H9 (cell line): ENCODE results near the gene CXCR4. TPM values are rescaled to one million over a fixed set of nuclear protein-coding genes. Genes with fewer than 3 reads are reported as not detected.

Experiments
- DNase-seq: peaks from one replicate; pipeline ENCODE4 v3.0.0-alpha.2; 2017
- H2AFZ ChIP-seq: one replicate; pipeline ENCODE4 v1.6.1; 2013; ENCODE audit warnings: mild to moderate bottlenecking, low read length, control low read depth, moderate library complexity
- H2AK5ac ChIP-seq: 2 replicates; pipeline ENCODE4 v1.6.1; 2013; ENCODE audit warnings: low read length, control low read depth, mixed read lengths; ENCODE audit not compliant: insufficient read length
- H2BK120ac ChIP-seq: one replicate; pipeline ENCODE4 v1.6.1; 2013; ENCODE audit warnings: low read depth, mild to moderate bottlenecking, low read length, control low read depth, inconsistent platforms; ENCODE audit not compliant: poor library complexity, severe bottlenecking
- H2BK12ac ChIP-seq: 2 replicates; pipeline ENCODE4 v1.6.1; 2013; ENCODE audit warnings: low read length, control low read depth, mixed read lengths, low read depth; ENCODE audit not compliant: insufficient read length
- H2BK15ac ChIP-seq: 2 replicates; pipeline ENCODE4 v1.6.1; 2013; ENCODE audit warnings: low read depth, low read length, control low read depth
- H2BK20ac ChIP-seq: one replicate; pipeline ENCODE4 v1.6.1; 2013; ENCODE audit warnings: low read depth, mild to moderate bottlenecking, low read length, control low read depth, inconsistent platforms; ENCODE audit not compliant: poor library complexity, severe bottlenecking
- H2BK5ac ChIP-seq: 2 replicates; pipeline ENCODE4 v1.6.1; 2013; ENCODE audit warnings: low read length, control low read depth, mixed read lengths; ENCODE audit not compliant: insufficient read length
- H3K14ac ChIP-seq: 2 replicates; pipeline ENCODE4 v1.6.1; 2013; ENCODE audit warnings: low read length, control low read depth; ENCODE audit not compliant: insufficient read depth
- H3K18ac ChIP-seq: 2 replicates; pipeline ENCODE4 v1.6.1; 2013; ENCODE audit warnings: low read depth, mild to moderate bottlenecking, mixed read lengths, low read length, control low read depth; ENCODE audit not compliant: insufficient read length
- H3K23ac ChIP-seq: 2 replicates; pipeline ENCODE4 v1.6.1; 2013; ENCODE audit warnings: low read length, control low read depth, mixed read lengths, low read depth; ENCODE audit not compliant: insufficient read length
- H3K23me2 ChIP-seq: 2 replicates; pipeline ENCODE4 v1.6.1; 2013; ENCODE audit warnings: low read depth, mild to moderate bottlenecking, mixed read lengths, low read length, control low read depth; ENCODE audit not compliant: insufficient read length, poor library complexity, severe bottlenecking
- H3K27ac ChIP-seq: 2 replicates; pipeline ENCODE4 v1.5.1; 2013; ENCODE audit warnings: low read length, control low read depth, mixed read lengths, low read depth; ENCODE audit not compliant: insufficient read length
- H3K27me3 ChIP-seq: 2 replicates; pipeline ENCODE4 v1.6.1; 2013; ENCODE audit warnings: low read length, control low read depth, inconsistent platforms; ENCODE audit not compliant: insufficient read depth
- H3K4ac ChIP-seq: 2 replicates; pipeline ENCODE4 v1.6.1; 2013; ENCODE audit warnings: low read depth, mild to moderate bottlenecking, control low read depth, inconsistent platforms, low read length, moderate library complexity
- H3K4me1 ChIP-seq: 2 replicates; pipeline ENCODE4 v1.6.1; 2013; ENCODE audit warnings: low read length, control low read depth, inconsistent platforms; ENCODE audit not compliant: insufficient read depth
- H3K4me2 ChIP-seq: 2 replicates; pipeline ENCODE4 v1.6.1; 2013; ENCODE audit warnings: low read length, control low read depth, mixed read lengths; ENCODE audit not compliant: insufficient read length, insufficient read depth
- H3K56ac ChIP-seq: 2 replicates; pipeline ENCODE4 v1.6.1; 2013; ENCODE audit warnings: low read depth, mild to moderate bottlenecking, mixed read lengths, low read length, control low read depth; ENCODE audit not compliant: insufficient read length
- H3K79me1 ChIP-seq: 2 replicates; pipeline ENCODE4 v1.6.1; 2013; ENCODE audit warnings: low read depth, mild to moderate bottlenecking, moderate library complexity, low read length, control low read depth, inconsistent platforms; ENCODE audit not compliant: insufficient read depth, poor library complexity, severe bottlenecking
- H3K79me2 ChIP-seq: 2 replicates; pipeline ENCODE4 v1.6.1; 2013; ENCODE audit warnings: low read length, control low read depth, inconsistent platforms; ENCODE audit not compliant: insufficient read depth
- H3K9ac ChIP-seq: 2 replicates; pipeline ENCODE4 v1.6.1; 2013; ENCODE audit warnings: low read length, control low read depth, mixed read lengths; ENCODE audit not compliant: insufficient read length; ENCODE audit errors: extremely low read depth
- H3K9me3 ChIP-seq: one replicate; pipeline ENCODE4 v1.6.1; 2013; ENCODE audit warnings: low read depth, low read length, inconsistent platforms; ENCODE audit not compliant: control insufficient read depth
- H3T11ph ChIP-seq: one replicate; pipeline ENCODE4 v1.6.1; 2013; ENCODE audit warnings: mild to moderate bottlenecking, low read length, control low read depth, inconsistent platforms
- H4K20me1 ChIP-seq: one replicate; pipeline ENCODE4 v1.6.1; 2013; ENCODE audit not compliant: control insufficient read depth, insufficient read length, insufficient read depth
- H4K5ac ChIP-seq: 2 replicates; pipeline ENCODE4 v1.6.1; 2013; ENCODE audit warnings: low read depth, mild to moderate bottlenecking, mixed read lengths, low read length, control low read depth; ENCODE audit not compliant: insufficient read length
- H4K8ac ChIP-seq: replicated peaks from 2 replicates; pipeline ENCODE4 v1.6.1; 2013; ENCODE audit warnings: low read length, control low read depth, mixed read lengths, low read depth; ENCODE audit not compliant: insufficient read length
- H4K91ac ChIP-seq: 2 replicates; pipeline ENCODE4 v1.6.1; 2013; ENCODE audit warnings: low read depth, mild to moderate bottlenecking, moderate library complexity, mixed read lengths, low read length, control low read depth; ENCODE audit not compliant: insufficient read length
- H3K27ac Mint-ChIP-seq, 3 experiments: 2 replicates in 2 of 3; 3 replicates in 1 of 3; pipeline ENCODE4 v1.8.0; 2020 to 2021; ENCODE audit warnings: mixed read lengths in 3 of 3, mild to moderate bottlenecking in 1 of 3, moderate library complexity in 1 of 3
- H3K27me3 Mint-ChIP-seq: 2 replicates; pipeline ENCODE4 v1.8.0; 2021; ENCODE audit warnings: low read depth, mild to moderate bottlenecking, moderate library complexity, mixed read lengths
- H3K36me3 Mint-ChIP-seq, 3 experiments: 2 replicates in 2 of 3; 3 replicates in 1 of 3; pipeline ENCODE4 v1.8.0; 2020 to 2021; ENCODE audit warnings: low read depth in 3 of 3, mixed read lengths in 3 of 3; ENCODE audit not compliant: insufficient read depth in 1 of 3
- H3K4me1 Mint-ChIP-seq, 2 experiments: 2 replicates each; pipeline ENCODE4 v1.8.0; 2020; ENCODE audit warnings: mixed read lengths in 2 of 2
- H3K4me3 Mint-ChIP-seq, 2 experiments: 2 replicates in 1 of 2; 3 replicates in 1 of 2; pipeline ENCODE4 v1.8.0; 2020 to 2021; ENCODE audit warnings: mild to moderate bottlenecking in 2 of 2, mixed read lengths in 2 of 2, moderate library complexity in 1 of 2
- H3K9me3 Mint-ChIP-seq, 2 experiments: 2 replicates in 1 of 2; 3 replicates in 1 of 2; pipeline ENCODE4 v1.8.0; 2020; ENCODE audit warnings: mild to moderate bottlenecking in 2 of 2, mixed read lengths in 2 of 2, moderate library complexity in 1 of 2
- CTCF ChIP-seq: fragments of 200-600 bp; sonication (generic); conservative IDR thresholded peaks from 3 replicates; pipeline ENCODE4 v1.8.0; 2021; ENCODE audit warnings: antibody characterized with exemption, mild to moderate bottlenecking
- WGBS: extraction: QIAGEN DNeasy Blood & Tissue Kit; methylation state at CpG from one replicate; pipeline ENCODE4 v1.1.7; 2013; ENCODE audit warnings: missing lambda C conversion rate, low lambda C conversion rate, mixed read lengths; ENCODE audit not compliant: insufficient read length; ENCODE audit errors: extremely low coverage; 5-methylcytosine and 5-hydroxymethylcytosine counted together
- total RNA-seq: library from RNA; stranded (reverse); gene quantifications from 2 replicates; pipeline ENCODE4 v1.2.1, GENCODE V29; 2021

CXCR4 gene
- total RNA-seq, 1 experiment from 2014 or later: 1.0 TPM

- Histone ChIP-seq H3K14ac (no peak overlapping the region), H3K4me2 (peak overlapping the region; percentile 69), H2AFZ (no peak overlapping the region), H3K4me1 (no peaks in the 10 kb centered on the region; the same call in 1 of the 2 replicates), H3K79me2 (no peaks in the 10 kb centered on the region), H2BK120ac (no peak overlapping the region), H2BK15ac (no peak overlapping the region), H4K8ac (no peak overlapping the region), H3K27ac (no peak overlapping the region), H3K56ac (no peak overlapping the region), H2AK5ac (no peak overlapping the region), H3T11ph (no peak overlapping the region), H3K23ac (no peak overlapping the region), H3K23me2 (peaks cover 31% of the 10 kb centered on the region), H2BK12ac (no peak overlapping the region), H3K4ac (no peak overlapping the region), H4K20me1 (no peaks in the 10 kb centered on the region), H3K27me3 (peaks cover 19% of the 10 kb centered on the region), H3K9ac (no peak overlapping the region), H3K18ac (no peak overlapping the region), H2BK20ac (no peak overlapping the region), H4K91ac (no peak overlapping the region), H4K5ac (no peak overlapping the region), H3K79me1 (no peaks in the 10 kb centered on the region), H2BK5ac (no peak overlapping the region), H3K9me3 (no peaks in the 10 kb centered on the region)
- no peaks in the 10 kb centered on the region; a peak in 1 of 5 replicates for H3K9me3 Mint-ChIP-seq
- H3K36me3 Mint-ChIP-seq: peaks cover 2 to 5% (median 3%) of the 10 kb centered on the region in 3 experiments; a peak in 2 of 7 replicates
- H3K4me3 Mint-ChIP-seq: peak overlapping the region; percentile 52 to 80
- no peak for TF ChIP-seq CTCF
- DNase-seq: no peak
- peaks cover 30 to 32% of the 10 kb centered on the region in 2 experiments for H3K4me1 Mint-ChIP-seq
- peaks cover 70% of the 10 kb centered on the region for H3K27me3 Mint-ChIP-seq
- WGBS: no CpG with 5 or more reads among the region's 30 CpGs
- no peak overlapping the region for H3K27ac Mint-ChIP-seq
These were observed 1.7 kb downstream of the CXCR4 start for GRCh38 chr2:136116151-136116812.
